Ascending aorta (tissue), 2 donors: Measurements from ENCODE around the gene SSU72. TPM values are rescaled to one million over a fixed set of nuclear protein-coding genes. Genes with fewer than 3 reads are reported as not detected.
A peak's percentile ranks its signal among the peaks of the same experiment; 100 is the strongest.

ENCODE experiments used
- DNase-seq, 2 donors: peaks; one replicate each; pipeline ENCODE4 v3.0.0-alpha.2; 2019; ENCODE audit warnings: low spot score in 2 of 2
- H3K27ac ChIP-seq, 2 donors: fragments of 200-600 bp; sonication (generic); one replicate each; pipeline ENCODE4 v1.5.1; 2016 to 2017; ENCODE audit warnings: mild to moderate bottlenecking in 1 of 2
- H3K27me3 ChIP-seq: fragments of 200-600 bp; sonication (generic); one replicate; pipeline ENCODE4 v1.5.1; 2017
- H3K36me3 ChIP-seq, 2 donors: fragments of 200-600 bp; sonication (generic); one replicate each; pipeline ENCODE4 v1.5.1; 2016
- H3K4me1 ChIP-seq, 2 donors: fragments of 200-600 bp; sonication (generic); one replicate each; pipeline ENCODE4 v1.5.1; 2016 to 2017; ENCODE audit warnings: mild to moderate bottlenecking in 1 of 2
- H3K4me3 ChIP-seq, 2 donors: fragments of 200-600 bp; sonication (generic); one replicate each; pipeline ENCODE4 v1.5.1; 2016 to 2017; ENCODE audit warnings: mild to moderate bottlenecking in 1 of 2
- H3K9me3 ChIP-seq, 2 donors: fragments of 200-600 bp; sonication (generic); one replicate each; pipeline ENCODE4 v1.5.1; 2016
- CTCF ChIP-seq, 3 experiments: fragments of 200-600 bp in 2 of 3; fragments of 450-650 bp in 1 of 3; sonication (generic) in 2 of 3; IDR thresholded peaks; one replicate each; pipeline ENCODE4 v1.5.1; 2016 to 2019; ENCODE audit warnings: antibody characterized with exemption in 3 of 3, mild to moderate bottlenecking in 1 of 3, moderate library complexity in 1 of 3
- intact Hi-C: fragments of 100-400 bp; cut with DNase I; formaldehyde crosslinking; loops from one replicate; pipeline ENCODE4 v1.15.1; 2023
- total RNA-seq: library from RNA; depleted of rRNA; stranded (reverse); fragments of >200 nt; gene quantifications from one replicate; pipeline ENCODE4 v1.1.0, GENCODE V29; 2016

The SSU72 gene
- 50.1 TPM for total RNA-seq

- intact Hi-C loops = loop anchor here (1.0 to 2.0 kb wide), 4 partner anchors 40 to 150 kb away; partner anchors contain the start of genes ATAD3A, ATAD3B, CDK11A and MIB2
- peaks cover 4 to 6% of the 10 kb centered on the region in 2 donors for H3K36me3 ChIP-seq
- H3K27ac ChIP-seq = peak within 1 kb of the TSS; percentile 97 to 99
- peaks cover 8 to 13% of the 10 kb centered on the region in 2 donors for H3K4me1 ChIP-seq
- no peaks in the 10 kb centered on the region for H3K27me3 ChIP-seq
- H3K4me3 ChIP-seq = peak within 1 kb of the TSS; percentile 97 to 99
- no peaks in the 10 kb centered on the region for H3K9me3 ChIP-seq
- peak in 1 of 3 experiments; percentile 7 for TF ChIP-seq CTCF (IDR thresholded peaks at IDR 0.05)
- DNase-seq = peak; percentile 53 to 95
Observed at GRCh38 chr1:1574721-1575537, at the start of gene SSU72. Gene SSU72 (minus strand): TSS chr1:1574863. CDS start chr1:1574557, 306 bp downstream.

DNA sequence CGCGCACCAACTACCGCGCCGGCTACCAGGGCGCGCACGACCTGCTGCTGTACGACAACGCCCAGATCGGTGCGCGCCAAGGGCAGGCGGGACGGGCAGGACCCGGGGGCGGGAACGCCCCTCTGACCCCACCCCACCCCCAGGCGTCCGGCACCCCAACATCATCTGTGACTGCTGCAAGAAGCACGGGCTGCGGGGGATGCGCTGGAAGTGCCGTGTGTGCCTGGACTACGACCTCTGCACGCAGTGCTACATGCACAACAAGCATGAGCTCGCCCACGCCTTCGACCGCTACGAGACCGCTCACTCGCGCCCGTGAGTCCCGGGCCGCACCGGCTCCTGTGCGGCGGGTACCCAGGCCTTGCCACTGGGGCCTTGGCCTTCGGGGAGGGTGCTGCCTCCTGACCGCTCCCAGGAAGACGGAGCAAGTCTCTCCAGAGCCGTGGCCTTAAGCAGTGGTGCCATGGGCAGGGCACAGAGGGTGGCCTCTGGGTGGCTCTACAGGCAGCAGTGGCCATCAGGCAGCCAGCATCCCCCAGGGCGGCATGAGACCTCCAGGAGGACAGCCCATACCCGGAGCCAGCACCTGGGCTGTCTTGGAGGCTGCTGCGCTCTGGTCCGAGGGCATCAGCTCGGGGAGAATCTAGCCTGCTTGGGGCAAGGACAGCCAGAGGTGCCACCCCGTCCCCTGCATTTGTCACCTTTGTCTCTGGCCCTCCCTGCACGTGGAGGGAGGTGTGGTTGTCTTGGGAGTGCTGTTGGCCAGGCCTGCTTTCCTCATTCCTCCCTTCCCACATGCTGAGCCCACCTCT, 49.2 kb upstream of the SSU72 start:
- Histone ChIP-seq H3K27ac (no peak overlapping the region), H3K9me3 (no peaks in the 10 kb centered on the region), H3K4me1 (no peaks in the 10 kb centered on the region), H3K27me3 (no peaks in the 10 kb centered on the region), H3K36me3 (peaks cover 6 to 31% of the 10 kb centered on the region in 2 donors), H3K4me3 (no peak overlapping the region)
- TF ChIP-seq CTCF (IDR thresholded peaks at IDR 0.05) = no peak
- no peak for DNase-seq
- intact Hi-C loops = no loop called here

- TF ChIP-seq CTCF (IDR thresholded peaks at IDR 0.05) = no peak
- Histone ChIP-seq H3K27me3 (no peaks in the 10 kb centered on the region), H3K9me3 (no peaks in the 10 kb centered on the region), H3K4me3 (no peak overlapping the region), H3K27ac (no peak overlapping the region), H3K4me1 (no peaks in the 10 kb centered on the region), H3K36me3 (peaks cover 6 to 27% of the 10 kb centered on the region in 2 donors)
- no peak for DNase-seq
- intact Hi-C loops = no loop called here
Observed at GRCh38 chr1:1623181-1623630, 48.5 kb upstream of the SSU72 start.

GRCh38 chr1:1622788-1623094, 48.1 kb upstream of the SSU72 start:
- intact Hi-C loops = no loop called here
- no peak for DNase-seq
- Histone ChIP-seq H3K36me3 (peaks cover 6 to 27% of the 10 kb centered on the region in 2 donors), H3K27ac (no peak overlapping the region), H3K27me3 (no peaks in the 10 kb centered on the region), H3K4me1 (no peaks in the 10 kb centered on the region), H3K4me3 (no peak overlapping the region), H3K9me3 (no peaks in the 10 kb centered on the region)
- TF ChIP-seq CTCF (IDR thresholded peaks at IDR 0.05) = no peak

DNA sequence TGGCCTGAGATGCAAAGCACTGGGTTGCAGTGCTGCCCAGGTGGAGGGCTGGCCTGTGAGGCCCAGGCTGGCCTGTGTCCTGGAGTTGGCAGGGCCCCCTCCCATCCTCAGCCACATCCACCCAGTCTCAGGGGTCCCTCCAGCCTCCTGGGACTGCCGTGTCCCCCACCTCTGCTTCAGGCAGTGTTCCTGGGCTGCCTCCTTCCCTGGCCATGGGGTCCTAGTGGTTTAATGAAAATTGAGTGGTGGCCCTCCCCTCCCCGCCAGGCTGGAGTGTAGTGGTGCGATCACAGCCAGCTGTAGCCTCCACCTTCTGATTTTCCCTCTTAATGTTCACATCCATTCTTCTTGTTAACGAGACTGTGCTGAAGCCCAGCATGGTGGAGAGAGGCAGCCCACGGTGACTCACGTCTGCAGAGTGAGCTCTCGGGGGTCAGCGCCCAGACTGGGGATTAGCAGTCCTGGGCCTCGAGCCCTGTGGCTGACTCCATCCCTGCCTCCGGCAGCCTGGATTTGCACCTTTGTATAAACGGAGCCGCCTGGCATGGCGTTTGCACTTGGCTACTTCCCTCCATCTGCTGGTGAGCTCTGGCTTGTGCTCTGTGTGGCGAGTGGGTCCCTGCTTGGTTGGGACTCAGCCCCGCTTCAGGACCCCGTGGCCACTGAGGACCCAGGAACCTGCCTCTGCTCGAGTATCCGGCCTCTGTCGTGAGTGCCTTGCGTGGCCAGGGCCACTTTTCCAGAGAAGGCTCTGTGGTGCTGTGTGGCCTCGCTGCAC, 47.5 kb upstream of the SSU72 start:
- Histone ChIP-seq H3K36me3 (peaks cover 5 to 22% of the 10 kb centered on the region in 2 donors), H3K4me1 (peaks cover 0 to under 1% of the 10 kb centered on the region in 2 donors), H3K4me3 (no peak overlapping the region), H3K27ac (no peak overlapping the region), H3K27me3 (no peaks in the 10 kb centered on the region), H3K9me3 (no peaks in the 10 kb centered on the region)
- DNase-seq = no peak
- TF ChIP-seq CTCF (IDR thresholded peaks at IDR 0.05) = no peak
- intact Hi-C loops = no loop called here
